ENCODE data around the gene HCRTR1. TPM values are rescaled to one million over a fixed set of nuclear protein-coding genes. Genes with fewer than 3 reads are reported as not detected.

HCRTR1 gene
- total RNA-seq, 1 donor from 2014 or later = not detected

GRCh38 chr1:31615414-31615813 lies 2.1 kb upstream of the HCRTR1 start:
- Mint-ChIP-seq H3K4me1 (peaks cover 10% of the 10 kb centered on the region), H3K4me3 (peak overlapping the region; percentile 18), H3K9me3 (no peaks in the 10 kb centered on the region), H3K36me3 (ENCODE audit: low read depth) (no peaks in the 10 kb centered on the region), H3K27ac (ENCODE audit: unreplicated experiment) (no peak overlapping the region), H3K27me3 (ENCODE audit: low read depth) (peaks cover 36% of the 10 kb centered on the region)
- no peak for DNase-seq (ENCODE audit: low read depth, low spot score)
- no peak for TF ChIP-seq CTCF (conservative IDR thresholded peaks at IDR 0.05)

GRCh38 chr1:31615939-31616338 lies 1.6 kb upstream of the HCRTR1 start:
- no peak for TF ChIP-seq CTCF (conservative IDR thresholded peaks at IDR 0.05)
- no peak for DNase-seq (ENCODE audit: low read depth, low spot score)
- Mint-ChIP-seq H3K4me3 (peak overlapping the region; percentile 18), H3K36me3 (ENCODE audit: low read depth) (no peaks in the 10 kb centered on the region), H3K9me3 (no peaks in the 10 kb centered on the region), H3K27me3 (ENCODE audit: low read depth) (peaks cover 33% of the 10 kb centered on the region), H3K4me1 (peaks cover 10% of the 10 kb centered on the region), H3K27ac (ENCODE audit: unreplicated experiment) (no peak overlapping the region)

- peak overlapping the region; percentile 82 for H3K4me3 Mint-ChIP-seq
- TF ChIP-seq CTCF (conservative IDR thresholded peaks at IDR 0.05) = peak; percentile 97
- no peaks in the 10 kb centered on the region for H3K9me3 Mint-ChIP-seq
- peak; percentile 75 for DNase-seq (ENCODE audit: low read depth, low spot score)
- no peaks in the 10 kb centered on the region for H3K36me3 Mint-ChIP-seq (ENCODE audit: low read depth)
- peaks cover 10% of the 10 kb centered on the region for H3K4me1 Mint-ChIP-seq
- peaks cover 30% of the 10 kb centered on the region for H3K27me3 Mint-ChIP-seq (ENCODE audit: low read depth)
- no peak overlapping the region for H3K27ac Mint-ChIP-seq (ENCODE audit: unreplicated experiment)
These were observed 642 bp downstream of the HCRTR1 start for GRCh38 chr1:31617916-31618746.

- TF ChIP-seq CTCF (conservative IDR thresholded peaks at IDR 0.05) = no peak
- no peaks in the 10 kb centered on the region for H3K9me3 Mint-ChIP-seq
- DNase-seq (ENCODE audit: low read depth, low spot score) = no peak
- H3K4me1 Mint-ChIP-seq = peaks cover 10% of the 10 kb centered on the region
- no peak overlapping the region for H3K27ac Mint-ChIP-seq (ENCODE audit: unreplicated experiment)
- peak overlapping the region; percentile 44 for H3K4me3 Mint-ChIP-seq
- H3K27me3 Mint-ChIP-seq (ENCODE audit: low read depth) = peaks cover 30% of the 10 kb centered on the region
- H3K36me3 Mint-ChIP-seq (ENCODE audit: low read depth) = no peaks in the 10 kb centered on the region
These were observed 1.7 kb downstream of the HCRTR1 start for GRCh38 chr1:31618916-31619846.

GRCh38 chr1:31620631-31621497 lies 3.4 kb downstream of the HCRTR1 start:
- Mint-ChIP-seq H3K4me3 (no peak overlapping the region), H3K27ac (ENCODE audit: unreplicated experiment) (no peak overlapping the region), H3K9me3 (no peaks in the 10 kb centered on the region), H3K36me3 (ENCODE audit: low read depth) (no peaks in the 10 kb centered on the region), H3K27me3 (ENCODE audit: low read depth) (peaks cover 24% of the 10 kb centered on the region), H3K4me1 (peaks cover 10% of the 10 kb centered on the region)
- TF ChIP-seq CTCF (conservative IDR thresholded peaks at IDR 0.05) = no peak
- no peak for DNase-seq (ENCODE audit: low read depth, low spot score)

Data from neural crest cell (in vitro differentiated cells).